H9 (cell line): ENCODE measurements around the gene UBE2Q1. TPM values are rescaled to one million over a fixed set of nuclear protein-coding genes. Genes with fewer than 3 reads are reported as not detected.

Source experiments
- DNase-seq: peaks from one replicate; pipeline ENCODE4 v3.0.0-alpha.2; 2017
- H2AFZ ChIP-seq: one replicate; pipeline ENCODE4 v1.6.1; 2013; ENCODE audit warnings: mild to moderate bottlenecking, low read length, control low read depth, moderate library complexity
- H2AK5ac ChIP-seq: 2 replicates; pipeline ENCODE4 v1.6.1; 2013; ENCODE audit warnings: low read length, control low read depth, mixed read lengths; ENCODE audit not compliant: insufficient read length
- H2BK120ac ChIP-seq: one replicate; pipeline ENCODE4 v1.6.1; 2013; ENCODE audit warnings: low read depth, mild to moderate bottlenecking, low read length, control low read depth, inconsistent platforms; ENCODE audit not compliant: poor library complexity, severe bottlenecking
- H2BK12ac ChIP-seq: 2 replicates; pipeline ENCODE4 v1.6.1; 2013; ENCODE audit warnings: low read length, control low read depth, mixed read lengths, low read depth; ENCODE audit not compliant: insufficient read length
- H2BK15ac ChIP-seq: 2 replicates; pipeline ENCODE4 v1.6.1; 2013; ENCODE audit warnings: low read depth, low read length, control low read depth
- H2BK20ac ChIP-seq: one replicate; pipeline ENCODE4 v1.6.1; 2013; ENCODE audit warnings: low read depth, mild to moderate bottlenecking, low read length, control low read depth, inconsistent platforms; ENCODE audit not compliant: poor library complexity, severe bottlenecking
- H2BK5ac ChIP-seq: 2 replicates; pipeline ENCODE4 v1.6.1; 2013; ENCODE audit warnings: low read length, control low read depth, mixed read lengths; ENCODE audit not compliant: insufficient read length
- H3K14ac ChIP-seq: 2 replicates; pipeline ENCODE4 v1.6.1; 2013; ENCODE audit warnings: low read length, control low read depth; ENCODE audit not compliant: insufficient read depth
- H3K18ac ChIP-seq: 2 replicates; pipeline ENCODE4 v1.6.1; 2013; ENCODE audit warnings: low read depth, mild to moderate bottlenecking, mixed read lengths, low read length, control low read depth; ENCODE audit not compliant: insufficient read length
- H3K23ac ChIP-seq: 2 replicates; pipeline ENCODE4 v1.6.1; 2013; ENCODE audit warnings: low read length, control low read depth, mixed read lengths, low read depth; ENCODE audit not compliant: insufficient read length
- H3K23me2 ChIP-seq: 2 replicates; pipeline ENCODE4 v1.6.1; 2013; ENCODE audit warnings: low read depth, mild to moderate bottlenecking, mixed read lengths, low read length, control low read depth; ENCODE audit not compliant: insufficient read length, poor library complexity, severe bottlenecking
- H3K27ac ChIP-seq: 2 replicates; pipeline ENCODE4 v1.5.1; 2013; ENCODE audit warnings: low read length, control low read depth, mixed read lengths, low read depth; ENCODE audit not compliant: insufficient read length
- H3K27me3 ChIP-seq: 2 replicates; pipeline ENCODE4 v1.6.1; 2013; ENCODE audit warnings: low read length, control low read depth, inconsistent platforms; ENCODE audit not compliant: insufficient read depth
- H3K4ac ChIP-seq: 2 replicates; pipeline ENCODE4 v1.6.1; 2013; ENCODE audit warnings: low read depth, mild to moderate bottlenecking, control low read depth, inconsistent platforms, low read length, moderate library complexity
- H3K4me1 ChIP-seq: 2 replicates; pipeline ENCODE4 v1.6.1; 2013; ENCODE audit warnings: low read length, control low read depth, inconsistent platforms; ENCODE audit not compliant: insufficient read depth
- H3K4me2 ChIP-seq: 2 replicates; pipeline ENCODE4 v1.6.1; 2013; ENCODE audit warnings: low read length, control low read depth, mixed read lengths; ENCODE audit not compliant: insufficient read length, insufficient read depth
- H3K56ac ChIP-seq: 2 replicates; pipeline ENCODE4 v1.6.1; 2013; ENCODE audit warnings: low read depth, mild to moderate bottlenecking, mixed read lengths, low read length, control low read depth; ENCODE audit not compliant: insufficient read length
- H3K79me1 ChIP-seq: 2 replicates; pipeline ENCODE4 v1.6.1; 2013; ENCODE audit warnings: low read depth, mild to moderate bottlenecking, moderate library complexity, low read length, control low read depth, inconsistent platforms; ENCODE audit not compliant: insufficient read depth, poor library complexity, severe bottlenecking
- H3K79me2 ChIP-seq: 2 replicates; pipeline ENCODE4 v1.6.1; 2013; ENCODE audit warnings: low read length, control low read depth, inconsistent platforms; ENCODE audit not compliant: insufficient read depth
- H3K9ac ChIP-seq: 2 replicates; pipeline ENCODE4 v1.6.1; 2013; ENCODE audit warnings: low read length, control low read depth, mixed read lengths; ENCODE audit not compliant: insufficient read length; ENCODE audit errors: extremely low read depth
- H3K9me3 ChIP-seq: one replicate; pipeline ENCODE4 v1.6.1; 2013; ENCODE audit warnings: low read depth, low read length, inconsistent platforms; ENCODE audit not compliant: control insufficient read depth
- H3T11ph ChIP-seq: one replicate; pipeline ENCODE4 v1.6.1; 2013; ENCODE audit warnings: mild to moderate bottlenecking, low read length, control low read depth, inconsistent platforms
- H4K20me1 ChIP-seq: one replicate; pipeline ENCODE4 v1.6.1; 2013; ENCODE audit not compliant: control insufficient read depth, insufficient read length, insufficient read depth
- H4K5ac ChIP-seq: 2 replicates; pipeline ENCODE4 v1.6.1; 2013; ENCODE audit warnings: low read depth, mild to moderate bottlenecking, mixed read lengths, low read length, control low read depth; ENCODE audit not compliant: insufficient read length
- H4K8ac ChIP-seq: replicated peaks from 2 replicates; pipeline ENCODE4 v1.6.1; 2013; ENCODE audit warnings: low read length, control low read depth, mixed read lengths, low read depth; ENCODE audit not compliant: insufficient read length
- H4K91ac ChIP-seq: 2 replicates; pipeline ENCODE4 v1.6.1; 2013; ENCODE audit warnings: low read depth, mild to moderate bottlenecking, moderate library complexity, mixed read lengths, low read length, control low read depth; ENCODE audit not compliant: insufficient read length
- H3K27ac Mint-ChIP-seq, 3 experiments: 2 replicates in 2 of 3; 3 replicates in 1 of 3; pipeline ENCODE4 v1.8.0; 2020 to 2021; ENCODE audit warnings: mixed read lengths in 3 of 3, mild to moderate bottlenecking in 1 of 3, moderate library complexity in 1 of 3
- H3K27me3 Mint-ChIP-seq: 2 replicates; pipeline ENCODE4 v1.8.0; 2021; ENCODE audit warnings: low read depth, mild to moderate bottlenecking, moderate library complexity, mixed read lengths
- H3K36me3 Mint-ChIP-seq, 3 experiments: 2 replicates in 2 of 3; 3 replicates in 1 of 3; pipeline ENCODE4 v1.8.0; 2020 to 2021; ENCODE audit warnings: low read depth in 3 of 3, mixed read lengths in 3 of 3; ENCODE audit not compliant: insufficient read depth in 1 of 3
- H3K4me1 Mint-ChIP-seq, 2 experiments: 2 replicates each; pipeline ENCODE4 v1.8.0; 2020; ENCODE audit warnings: mixed read lengths in 2 of 2
- H3K4me3 Mint-ChIP-seq, 2 experiments: 2 replicates in 1 of 2; 3 replicates in 1 of 2; pipeline ENCODE4 v1.8.0; 2020 to 2021; ENCODE audit warnings: mild to moderate bottlenecking in 2 of 2, mixed read lengths in 2 of 2, moderate library complexity in 1 of 2
- H3K9me3 Mint-ChIP-seq, 2 experiments: 2 replicates in 1 of 2; 3 replicates in 1 of 2; pipeline ENCODE4 v1.8.0; 2020; ENCODE audit warnings: mild to moderate bottlenecking in 2 of 2, mixed read lengths in 2 of 2, moderate library complexity in 1 of 2
- CTCF ChIP-seq: fragments of 200-600 bp; sonication (generic); conservative IDR thresholded peaks from 3 replicates; pipeline ENCODE4 v1.8.0; 2021; ENCODE audit warnings: antibody characterized with exemption, mild to moderate bottlenecking
- WGBS: extraction: QIAGEN DNeasy Blood & Tissue Kit; methylation state at CpG from one replicate; pipeline ENCODE4 v1.1.7; 2013; ENCODE audit warnings: missing lambda C conversion rate, low lambda C conversion rate, mixed read lengths; ENCODE audit not compliant: insufficient read length; ENCODE audit errors: extremely low coverage; 5-methylcytosine and 5-hydroxymethylcytosine counted together
- total RNA-seq: library from RNA; stranded (reverse); gene quantifications from 2 replicates; pipeline ENCODE4 v1.2.1, GENCODE V29; 2021

Gene UBE2Q1
- total RNA-seq, 1 experiment from 2014 or later = 108 TPM

GRCh38 chr1:154501423-154502065 is 56.9 kb downstream of the UBE2Q1 start:
- Histone ChIP-seq H3K9ac (no peak overlapping the region), H4K91ac (no peak overlapping the region), H3K23me2 (peaks cover 3% of the 10 kb centered on the region), H3K56ac (no peak overlapping the region), H3K14ac (no peak overlapping the region), H2AK5ac (no peak overlapping the region), H2BK120ac (no peak overlapping the region), H3K79me2 (no peaks in the 10 kb centered on the region), H2AFZ (no peak overlapping the region), H3K18ac (no peak overlapping the region), H3K79me1 (no peaks in the 10 kb centered on the region), H3K4me2 (peak overlapping the region; percentile 37), H3K27me3 (peaks cover 42% of the 10 kb centered on the region), H4K20me1 (no peaks in the 10 kb centered on the region), H2BK12ac (no peak overlapping the region), H2BK5ac (no peak overlapping the region), H4K8ac (no peak overlapping the region), H3K27ac (no peak overlapping the region), H3K23ac (no peak overlapping the region), H2BK20ac (no peak overlapping the region), H2BK15ac (no peak overlapping the region), H4K5ac (no peak overlapping the region), H3T11ph (no peak overlapping the region), H3K9me3 (no peaks in the 10 kb centered on the region), H3K4ac (no peak overlapping the region), H3K4me1 (no peaks in the 10 kb centered on the region)
- no CpG with 5 or more reads among the region's 54 CpGs for WGBS
- TF ChIP-seq CTCF = no peak
- Mint-ChIP-seq H3K27ac (no peak overlapping the region), H3K36me3 (no peaks in the 10 kb centered on the region), H3K9me3 (peaks cover 7 to 11% of the 10 kb centered on the region in 2 experiments; a peak in 4 of 5 replicates), H3K4me3 (peak overlapping the region; percentile 55 to 74), H3K27me3 (peaks cover 80% of the 10 kb centered on the region), H3K4me1 (peaks cover 4 to 7% of the 10 kb centered on the region in 2 experiments)
- peak; percentile 36 for DNase-seq
